Rectal smooth muscle tissue (tissue), 1 donor: ENCODE results near the gene PRRT2.
A peak's percentile ranks its signal among the peaks of the same experiment; 100 is the strongest.

Experiments
- H3K27ac ChIP-seq: one replicate; pipeline ENCODE4 v1.7.0; 2013; ENCODE audit warnings: low read depth, low read length, inconsistent platforms
- H3K27me3 ChIP-seq: one replicate; pipeline ENCODE4 v1.7.0; 2013; ENCODE audit warnings: low read length; ENCODE audit not compliant: control insufficient read depth, insufficient read depth
- H3K36me3 ChIP-seq: one replicate; pipeline ENCODE4 v1.7.0; 2013; ENCODE audit warnings: low read length; ENCODE audit not compliant: control insufficient read depth, insufficient read depth
- H3K4me1 ChIP-seq: one replicate; pipeline ENCODE4 v1.7.0; 2013; ENCODE audit warnings: low read length; ENCODE audit not compliant: control insufficient read depth, insufficient read depth
- H3K4me3 ChIP-seq: one replicate; pipeline ENCODE4 v1.7.0; 2013; ENCODE audit warnings: low read length
- H3K9ac ChIP-seq: one replicate; pipeline ENCODE4 v1.7.0; 2013; ENCODE audit warnings: low read length

The PRRT2 gene

GRCh38 chr16:29837841-29838240, 25.8 kb downstream of the PRRT2 start:
- Histone ChIP-seq H3K9ac (no peak overlapping the region), H3K36me3 (peaks cover 58% of the 10 kb centered on the region), H3K27me3 (no peaks in the 10 kb centered on the region), H3K27ac (no peak overlapping the region), H3K4me1 (no peaks in the 10 kb centered on the region), H3K4me3 (no peak overlapping the region)

GRCh38 chr16:29839822-29840221, 27.8 kb downstream of the PRRT2 start:
- Histone ChIP-seq H3K27me3 (no peaks in the 10 kb centered on the region), H3K4me3 (no peak overlapping the region), H3K27ac (no peak overlapping the region), H3K4me1 (no peaks in the 10 kb centered on the region), H3K36me3 (peaks cover 53% of the 10 kb centered on the region), H3K9ac (no peak overlapping the region)

- no peaks in the 10 kb centered on the region for H3K27me3 ChIP-seq
- H3K27ac ChIP-seq, result no peak overlapping the region
- no peak overlapping the region for H3K9ac ChIP-seq
- no peak overlapping the region for H3K4me3 ChIP-seq
- H3K4me1 ChIP-seq, result no peaks in the 10 kb centered on the region
- H3K36me3 ChIP-seq, result peaks cover 53% of the 10 kb centered on the region
These were observed 28.2 kb downstream of the PRRT2 start for GRCh38 chr16:29840240-29840639.

- Histone ChIP-seq H3K9ac (no peak overlapping the region), H3K36me3 (peaks cover 58% of the 10 kb centered on the region)
These were observed 29.6 kb downstream of the PRRT2 start for GRCh38 chr16:29841631-29842030.

GRCh38 chr16:29842732-29843346, 30.8 kb downstream of the PRRT2 start:
- no peaks in the 10 kb centered on the region for H3K27me3 ChIP-seq
- H3K36me3 ChIP-seq, result peaks cover 59% of the 10 kb centered on the region
- no peaks in the 10 kb centered on the region for H3K4me1 ChIP-seq
- no peak overlapping the region for H3K27ac ChIP-seq
- H3K9ac ChIP-seq, result no peak overlapping the region
- H3K4me3 ChIP-seq, result no peak overlapping the region

More at GRCh38 chr16:29841631-29842030, 29.6 kb downstream of the PRRT2 start:
- H3K27ac ChIP-seq, result no peak overlapping the region
- H3K4me1 ChIP-seq, result no peaks in the 10 kb centered on the region
- no peaks in the 10 kb centered on the region for H3K27me3 ChIP-seq
- no peak overlapping the region for H3K4me3 ChIP-seq

GRCh38 chr16:29843931-29844330, 31.9 kb downstream of the PRRT2 start:
- no peak overlapping the region for H3K27ac ChIP-seq
- H3K9ac ChIP-seq, result no peak overlapping the region
- H3K27me3 ChIP-seq, result no peaks in the 10 kb centered on the region
- no peak overlapping the region for H3K4me3 ChIP-seq
- peaks cover 55% of the 10 kb centered on the region for H3K36me3 ChIP-seq
- H3K4me1 ChIP-seq, result no peaks in the 10 kb centered on the region

- Histone ChIP-seq H3K36me3 (peaks cover 50% of the 10 kb centered on the region), H3K27me3 (no peaks in the 10 kb centered on the region), H3K9ac (no peak overlapping the region), H3K27ac (peak overlapping the region; percentile 10), H3K4me3 (no peak overlapping the region), H3K4me1 (no peaks in the 10 kb centered on the region)
These were observed 32.8 kb downstream of the PRRT2 start for GRCh38 chr16:29844575-29845331.

GRCh38 chr16:29845656-29846055, 33.7 kb downstream of the PRRT2 start:
- Histone ChIP-seq H3K4me3 (no peak overlapping the region), H3K4me1 (no peaks in the 10 kb centered on the region), H3K27ac (no peak overlapping the region), H3K36me3 (peaks cover 43% of the 10 kb centered on the region), H3K9ac (no peak overlapping the region), H3K27me3 (no peaks in the 10 kb centered on the region)

- no peaks in the 10 kb centered on the region for H3K4me1 ChIP-seq
- no peak overlapping the region for H3K4me3 ChIP-seq
- H3K27me3 ChIP-seq, result no peaks in the 10 kb centered on the region
- peak overlapping the region; percentile 14 for H3K27ac ChIP-seq
- no peak overlapping the region for H3K9ac ChIP-seq
- peaks cover 33% of the 10 kb centered on the region for H3K36me3 ChIP-seq
These were observed 36.7 kb downstream of the PRRT2 start for GRCh38 chr16:29848420-29849297.

- no peak overlapping the region for H3K9ac ChIP-seq
- no peak overlapping the region for H3K4me3 ChIP-seq
- H3K36me3 ChIP-seq, result peaks cover 29% of the 10 kb centered on the region
- no peak overlapping the region for H3K27ac ChIP-seq
- no peaks in the 10 kb centered on the region for H3K4me1 ChIP-seq
- H3K27me3 ChIP-seq, result no peaks in the 10 kb centered on the region
These were observed 37.5 kb downstream of the PRRT2 start for GRCh38 chr16:29849505-29849904.

GRCh38 chr16:29850998-29851397, 39.0 kb downstream of the PRRT2 start:
- H3K9ac ChIP-seq, result no peak overlapping the region
- no peak overlapping the region for H3K4me3 ChIP-seq
- no peak overlapping the region for H3K27ac ChIP-seq
- no peaks in the 10 kb centered on the region for H3K27me3 ChIP-seq
- no peaks in the 10 kb centered on the region for H3K4me1 ChIP-seq
- peaks cover 15% of the 10 kb centered on the region for H3K36me3 ChIP-seq

- no peak overlapping the region for H3K4me3 ChIP-seq
- H3K9ac ChIP-seq, result no peak overlapping the region
- H3K27me3 ChIP-seq, result no peaks in the 10 kb centered on the region
- no peak overlapping the region for H3K27ac ChIP-seq
- peaks cover 3% of the 10 kb centered on the region for H3K36me3 ChIP-seq
- no peaks in the 10 kb centered on the region for H3K4me1 ChIP-seq
These were observed 40.7 kb downstream of the PRRT2 start for GRCh38 chr16:29852654-29853053.
